ENCODE measurements around the gene AFDN. TPM values are rescaled to one million over a fixed set of nuclear protein-coding genes. Genes with fewer than 3 reads are reported as not detected.

AFDN gene
- total and polyA plus RNA-seq, 2 experiments from 2014 or later, result 66.9 to 200 TPM

DNA sequence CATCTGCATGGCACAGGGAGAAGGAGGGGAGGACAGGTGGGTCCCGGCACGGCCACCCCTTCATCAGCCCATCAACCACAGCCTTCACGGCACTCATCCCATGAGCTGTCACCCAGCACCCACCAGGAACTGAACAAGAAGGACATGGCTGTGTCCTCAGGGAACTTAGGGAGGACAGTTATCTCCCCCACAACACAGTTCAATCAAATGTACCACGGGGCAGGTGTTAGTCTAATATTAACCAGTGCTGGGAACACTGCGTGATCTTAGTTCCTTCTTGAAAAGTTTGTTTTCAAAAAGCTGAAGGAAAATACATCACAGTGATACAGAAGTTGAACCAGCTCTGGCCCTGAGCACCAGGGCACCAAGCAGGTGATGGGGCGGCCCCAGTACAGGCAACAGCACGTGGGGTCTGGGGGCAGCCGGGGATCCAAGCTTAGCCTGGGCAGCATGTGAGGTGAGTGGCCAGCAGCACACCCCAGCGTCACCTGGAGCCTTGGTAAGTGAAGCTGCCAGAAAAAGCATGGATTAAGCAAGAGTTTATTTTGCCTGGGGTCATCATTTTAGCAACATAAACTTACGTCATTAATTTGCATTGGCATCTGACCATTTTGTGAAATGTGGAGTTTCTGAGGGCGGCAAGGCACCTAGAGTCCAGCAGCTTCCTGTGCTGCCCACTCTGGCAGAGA, 35.5 kb upstream of the AFDN start (continued):
- TF ChIP-seq POLR2AphosphoS5 (IDR thresholded peaks at IDR 0.05; ENCODE audit: low read depth) (no peak), NANOG (IDR thresholded peaks at IDR 0.05; ENCODE audit: borderline replicate concordance) (no peak)
- TF ChIP-seq, protein P1, sequence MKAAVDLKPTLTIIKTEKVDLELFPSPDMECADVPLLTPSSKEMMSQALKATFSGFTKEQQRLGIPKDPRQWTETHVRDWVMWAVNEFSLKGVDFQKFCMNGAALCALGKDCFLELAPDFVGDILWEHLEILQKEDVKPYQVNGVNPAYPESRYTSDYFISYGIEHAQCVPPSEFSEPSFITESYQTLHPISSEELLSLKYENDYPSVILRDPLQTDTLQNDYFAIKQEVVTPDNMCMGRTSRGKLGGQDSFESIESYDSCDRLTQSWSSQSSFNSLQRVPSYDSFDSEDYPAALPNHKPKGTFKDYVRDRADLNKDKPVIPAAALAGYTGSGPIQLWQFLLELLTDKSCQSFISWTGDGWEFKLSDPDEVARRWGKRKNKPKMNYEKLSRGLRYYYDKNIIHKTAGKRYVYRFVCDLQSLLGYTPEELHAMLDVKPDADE (IDR thresholded peaks at IDR 0.05), result no peak

DNA sequence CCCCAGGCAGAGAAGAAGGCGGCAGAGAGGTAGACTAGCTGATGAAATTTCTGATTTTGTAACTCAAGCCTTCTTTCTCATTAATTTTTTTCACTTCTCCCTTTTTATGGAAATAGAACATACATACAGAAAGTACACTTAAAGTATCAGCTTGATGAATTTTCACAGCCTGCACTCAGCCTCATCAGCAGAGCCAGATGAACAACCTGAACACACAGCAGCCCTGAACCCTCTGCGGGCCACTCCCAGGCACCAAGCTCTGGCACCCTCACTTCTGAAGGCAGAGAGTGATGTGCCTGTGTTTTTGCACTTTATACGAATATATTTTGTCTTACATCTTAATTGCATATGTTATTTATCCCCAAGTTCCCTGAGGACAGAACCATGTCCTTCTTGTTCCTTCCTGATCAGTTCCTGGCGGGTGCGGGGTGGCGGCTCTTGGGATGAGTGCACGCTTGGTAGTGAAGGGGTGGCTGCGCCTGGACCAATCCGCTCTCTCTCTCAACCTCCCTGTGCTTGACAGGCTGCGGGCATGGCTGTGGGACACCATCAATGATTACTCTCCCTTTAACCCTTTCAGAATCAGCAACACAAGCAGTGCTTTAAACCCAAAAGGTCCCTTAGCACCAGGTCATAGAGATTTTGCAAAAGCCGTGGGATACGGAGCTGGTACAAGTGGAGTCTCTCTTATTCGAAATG, 34.8 kb upstream of the AFDN start:
- Histone ChIP-seq H3K9me2 (ENCODE audit: insufficient read depth) (no peaks in the 10 kb centered on the region), H3K36me3 (ENCODE audit: insufficient read depth) (no peaks in the 10 kb centered on the region), H3K4me3 (no peak overlapping the region), H3F3A (replicated peaks; ENCODE audit: low read depth) (0 out of 2 replicates have a peak, but pooled peaks cover under 1% of the 10 kb centered on the region), H3K27me3 (ENCODE audit: insufficient read depth) (no peaks in the 10 kb centered on the region), H3K4me2 (no peak overlapping the region), H3K79me2 (replicated peaks; ENCODE audit: insufficient read depth) (no peaks in the 10 kb centered on the region), H3K27ac (ENCODE audit: low read depth) (no peak overlapping the region), H2AFZ (peak overlapping the region; percentile 28; the same call in 1 of the 2 replicates), H4K20me1 (replicated peaks; ENCODE audit: insufficient read depth) (no peaks in the 10 kb centered on the region), H3K4me1 (ENCODE audit: insufficient read depth) (no peaks in the 10 kb centered on the region)
- Mint-ChIP-seq H3K27me3 (ENCODE audit: insufficient read depth, low read depth, poor library complexity) (peaks cover 2% of the 10 kb centered on the region), H3K36me3 (ENCODE audit: low read depth) (no peaks in the 10 kb centered on the region), H3K27ac (no peak overlapping the region), H3K9me3 (no peaks in the 10 kb centered on the region), H3K4me3 (no peak overlapping the region), H3K4me1 (peaks cover 23% of the 10 kb centered on the region)
- ATAC-seq (0 out of 3 replicates have a peak, but pooled peaks have one; percentile 9), DNase-seq (ENCODE audit: low spot score) (no peak)
- TF ChIP-seq ZNF331 (CRISPR knock-in tag; IDR thresholded peaks at IDR 0.05; ENCODE audit: low read depth) (no peak), STAT1 (IDR thresholded peaks at IDR 0.05; ENCODE audit: unreplicated experiment) (no peak), NANOG (IDR thresholded peaks at IDR 0.05; ENCODE audit: borderline replicate concordance) (no peak), ZNF114 (CRISPR knock-in tag; IDR thresholded peaks at IDR 0.05) (no peak), CREB1 (CRISPR knock-in tag; IDR thresholded peaks at IDR 0.05; ENCODE audit: low read depth) (no peak), EZH2 (IDR thresholded peaks at IDR 0.05; ENCODE audit: low read depth, unreplicated experiment) (no peak), POLR2AphosphoS5 (IDR thresholded peaks at IDR 0.05; ENCODE audit: low read depth) (no peak)
- TF ChIP-seq, protein P2, sequence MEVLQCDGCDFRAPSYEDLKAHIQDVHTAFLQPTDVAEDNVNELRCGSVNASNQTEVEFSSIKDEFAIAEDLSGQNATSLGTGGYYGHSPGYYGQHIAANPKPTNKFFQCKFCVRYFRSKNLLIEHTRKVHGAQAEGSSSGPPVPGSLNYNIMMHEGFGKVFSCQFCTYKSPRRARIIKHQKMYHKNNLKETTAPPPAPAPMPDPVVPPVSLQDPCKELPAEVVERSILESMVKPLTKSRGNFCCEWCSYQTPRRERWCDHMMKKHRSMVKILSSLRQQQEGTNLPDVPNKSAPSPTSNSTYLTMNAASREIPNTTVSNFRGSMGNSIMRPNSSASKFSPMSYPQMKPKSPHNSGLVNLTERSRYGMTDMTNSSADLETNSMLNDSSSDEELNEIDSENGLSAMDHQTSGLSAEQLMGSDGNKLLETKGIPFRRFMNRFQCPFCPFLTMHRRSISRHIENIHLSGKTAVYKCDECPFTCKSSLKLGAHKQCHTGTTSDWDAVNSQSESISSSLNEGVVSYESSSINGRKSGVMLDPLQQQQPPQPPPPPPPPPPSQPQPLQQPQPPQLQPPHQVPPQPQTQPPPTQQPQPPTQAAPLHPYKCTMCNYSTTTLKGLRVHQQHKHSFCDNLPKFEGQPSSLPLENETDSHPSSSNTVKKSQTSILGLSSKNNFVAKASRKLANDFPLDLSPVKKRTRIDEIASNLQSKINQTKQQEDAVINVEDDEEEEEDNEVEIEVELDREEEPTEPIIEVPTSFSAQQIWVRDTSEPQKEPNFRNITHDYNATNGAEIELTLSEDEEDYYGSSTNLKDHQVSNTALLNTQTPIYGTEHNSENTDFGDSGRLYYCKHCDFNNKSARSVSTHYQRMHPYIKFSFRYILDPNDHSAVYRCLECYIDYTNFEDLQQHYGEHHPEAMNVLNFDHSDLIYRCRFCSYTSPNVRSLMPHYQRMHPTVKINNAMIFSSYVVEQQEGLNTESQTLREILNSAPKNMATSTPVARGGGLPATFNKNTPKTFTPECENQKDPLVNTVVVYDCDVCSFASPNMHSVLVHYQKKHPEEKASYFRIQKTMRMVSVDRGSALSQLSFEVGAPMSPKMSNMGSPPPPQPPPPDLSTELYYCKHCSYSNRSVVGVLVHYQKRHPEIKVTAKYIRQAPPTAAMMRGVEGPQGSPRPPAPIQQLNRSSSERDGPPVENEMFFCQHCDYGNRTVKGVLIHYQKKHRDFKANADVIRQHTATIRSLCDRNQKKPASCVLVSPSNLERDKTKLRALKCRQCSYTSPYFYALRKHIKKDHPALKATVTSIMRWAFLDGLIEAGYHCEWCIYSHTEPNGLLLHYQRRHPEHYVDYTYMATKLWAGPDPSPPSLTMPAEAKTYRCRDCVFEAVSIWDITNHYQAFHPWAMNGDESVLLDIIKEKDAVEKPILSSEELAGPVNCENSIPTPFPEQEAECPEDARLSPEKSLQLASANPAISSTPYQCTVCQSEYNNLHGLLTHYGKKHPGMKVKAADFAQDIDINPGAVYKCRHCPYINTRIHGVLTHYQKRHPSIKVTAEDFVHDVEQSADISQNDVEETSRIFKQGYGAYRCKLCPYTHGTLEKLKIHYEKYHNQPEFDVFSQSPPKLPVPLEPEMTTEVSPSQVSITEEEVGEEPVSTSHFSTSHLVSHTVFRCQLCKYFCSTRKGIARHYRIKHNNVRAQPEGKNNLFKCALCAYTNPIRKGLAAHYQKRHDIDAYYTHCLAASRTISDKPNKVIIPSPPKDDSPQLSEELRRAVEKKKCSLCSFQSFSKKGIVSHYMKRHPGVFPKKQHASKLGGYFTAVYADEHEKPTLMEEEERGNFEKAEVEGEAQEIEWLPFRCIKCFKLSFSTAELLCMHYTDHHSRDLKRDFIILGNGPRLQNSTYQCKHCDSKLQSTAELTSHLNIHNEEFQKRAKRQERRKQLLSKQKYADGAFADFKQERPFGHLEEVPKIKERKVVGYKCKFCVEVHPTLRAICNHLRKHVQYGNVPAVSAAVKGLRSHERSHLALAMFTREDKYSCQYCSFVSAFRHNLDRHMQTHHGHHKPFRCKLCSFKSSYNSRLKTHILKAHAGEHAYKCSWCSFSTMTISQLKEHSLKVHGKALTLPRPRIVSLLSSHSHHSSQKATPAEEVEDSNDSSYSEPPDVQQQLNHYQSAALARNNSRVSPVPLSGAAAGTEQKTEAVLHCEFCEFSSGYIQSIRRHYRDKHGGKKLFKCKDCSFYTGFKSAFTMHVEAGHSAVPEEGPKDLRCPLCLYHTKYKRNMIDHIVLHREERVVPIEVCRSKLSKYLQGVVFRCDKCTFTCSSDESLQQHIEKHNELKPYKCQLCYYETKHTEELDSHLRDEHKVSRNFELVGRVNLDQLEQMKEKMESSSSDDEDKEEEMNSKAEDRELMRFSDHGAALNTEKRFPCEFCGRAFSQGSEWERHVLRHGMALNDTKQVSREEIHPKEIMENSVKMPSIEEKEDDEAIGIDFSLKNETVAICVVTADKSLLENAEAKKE (CRISPR knock-in tag; IDR thresholded peaks at IDR 0.05), result no peak
- TF ChIP-seq, protein P3, sequence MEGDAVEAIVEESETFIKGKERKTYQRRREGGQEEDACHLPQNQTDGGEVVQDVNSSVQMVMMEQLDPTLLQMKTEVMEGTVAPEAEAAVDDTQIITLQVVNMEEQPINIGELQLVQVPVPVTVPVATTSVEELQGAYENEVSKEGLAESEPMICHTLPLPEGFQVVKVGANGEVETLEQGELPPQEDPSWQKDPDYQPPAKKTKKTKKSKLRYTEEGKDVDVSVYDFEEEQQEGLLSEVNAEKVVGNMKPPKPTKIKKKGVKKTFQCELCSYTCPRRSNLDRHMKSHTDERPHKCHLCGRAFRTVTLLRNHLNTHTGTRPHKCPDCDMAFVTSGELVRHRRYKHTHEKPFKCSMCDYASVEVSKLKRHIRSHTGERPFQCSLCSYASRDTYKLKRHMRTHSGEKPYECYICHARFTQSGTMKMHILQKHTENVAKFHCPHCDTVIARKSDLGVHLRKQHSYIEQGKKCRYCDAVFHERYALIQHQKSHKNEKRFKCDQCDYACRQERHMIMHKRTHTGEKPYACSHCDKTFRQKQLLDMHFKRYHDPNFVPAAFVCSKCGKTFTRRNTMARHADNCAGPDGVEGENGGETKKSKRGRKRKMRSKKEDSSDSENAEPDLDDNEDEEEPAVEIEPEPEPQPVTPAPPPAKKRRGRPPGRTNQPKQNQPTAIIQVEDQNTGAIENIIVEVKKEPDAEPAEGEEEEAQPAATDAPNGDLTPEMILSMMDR (conservative IDR thresholded peaks at IDR 0.05; ENCODE audit: low read depth in 2 of 2), result no peak
